NCI-H2196 (cell line): ENCODE results near the gene HTR1E.
A peak's percentile ranks its signal among the peaks of the same experiment; 100 is the strongest.
"Not testable (repeated sequence)": the region's sequence is repeated elsewhere in the genome, so short reads cannot be mapped to it uniquely, and the experiment has no call there.

Experiments used
- DNase-seq: peaks from one replicate; lab custom pipeline; 2025; ENCODE audit not compliant: unreplicated experiment; lab: John Stamatoyannopoulos, UW

HTR1E gene

GRCh38 chr6:86969573-86969972, 32.2 kb downstream of the HTR1E start:
- DNase-seq, result no peak

- no peak for DNase-seq
Measured at GRCh38 chr6:86973088-86973487, 35.8 kb downstream of the HTR1E start.

GRCh38 chr6:86978251-86978650, 40.9 kb downstream of the HTR1E start:
- no peak for DNase-seq

- no peak for DNase-seq
Measured at GRCh38 chr6:87001494-87001893, 64.2 kb downstream of the HTR1E start.

GRCh38 chr6:87002391-87002790, 65.1 kb downstream of the HTR1E start:
- not testable (repeated sequence) for DNase-seq

- DNase-seq, result not testable (repeated sequence)
Measured at GRCh38 chr6:87006541-87006940, 69.2 kb downstream of the HTR1E start.

- DNase-seq, result not testable (repeated sequence)
Measured at GRCh38 chr6:87009581-87009980, 72.3 kb downstream of the HTR1E start.

- DNase-seq, result no peak
Measured at GRCh38 chr6:87012035-87012434, 74.7 kb downstream of the HTR1E start.

GRCh38 chr6:87012743-87013142, 75.4 kb downstream of the HTR1E start:
- no peak for DNase-seq

GRCh38 chr6:87016772-87017171, 79.4 kb downstream of the HTR1E start:
- DNase-seq, result no peak

- DNase-seq, result no peak
Measured at GRCh38 chr6:87027021-87027420, 89.7 kb downstream of the HTR1E start.

- peak; percentile 18 for DNase-seq
Measured at GRCh38 chr6:87029711-87030314, 92.5 kb downstream of the HTR1E start.

GRCh38 chr6:87040729-87041128, 103.4 kb downstream of the HTR1E start:
- no peak for DNase-seq

- no peak for DNase-seq
Measured at GRCh38 chr6:87045521-87046075, 108.3 kb downstream of the HTR1E start.

- no peak for DNase-seq
Measured at GRCh38 chr6:87049779-87050178, 112.5 kb downstream of the HTR1E start.

GRCh38 chr6:87053312-87053711, 116.0 kb downstream of the HTR1E start:
- no peak for DNase-seq

GRCh38 chr6:87054143-87054833, 117.0 kb downstream of the HTR1E start:
- DNase-seq, result no peak

GRCh38 chr6:87059943-87060342, 122.6 kb downstream of the HTR1E start:
- DNase-seq, result no peak

- no peak for DNase-seq
Measured at GRCh38 chr6:87065117-87065516, 127.8 kb downstream of the HTR1E start.
